GM20431 (cell line): ENCODE data around the gene ITGA5.

Source experiments
- in situ Hi-C: fragments of 300-500 bp; cut with MseI, MboI; formaldehyde crosslinking; loops from one replicate; pipeline ENCODE4 v1.15.0; 2020; ENCODE audit warnings: low sequenced_read_pairs; ENCODE audit not compliant: unreplicated experiment

Gene ITGA5

DNA sequence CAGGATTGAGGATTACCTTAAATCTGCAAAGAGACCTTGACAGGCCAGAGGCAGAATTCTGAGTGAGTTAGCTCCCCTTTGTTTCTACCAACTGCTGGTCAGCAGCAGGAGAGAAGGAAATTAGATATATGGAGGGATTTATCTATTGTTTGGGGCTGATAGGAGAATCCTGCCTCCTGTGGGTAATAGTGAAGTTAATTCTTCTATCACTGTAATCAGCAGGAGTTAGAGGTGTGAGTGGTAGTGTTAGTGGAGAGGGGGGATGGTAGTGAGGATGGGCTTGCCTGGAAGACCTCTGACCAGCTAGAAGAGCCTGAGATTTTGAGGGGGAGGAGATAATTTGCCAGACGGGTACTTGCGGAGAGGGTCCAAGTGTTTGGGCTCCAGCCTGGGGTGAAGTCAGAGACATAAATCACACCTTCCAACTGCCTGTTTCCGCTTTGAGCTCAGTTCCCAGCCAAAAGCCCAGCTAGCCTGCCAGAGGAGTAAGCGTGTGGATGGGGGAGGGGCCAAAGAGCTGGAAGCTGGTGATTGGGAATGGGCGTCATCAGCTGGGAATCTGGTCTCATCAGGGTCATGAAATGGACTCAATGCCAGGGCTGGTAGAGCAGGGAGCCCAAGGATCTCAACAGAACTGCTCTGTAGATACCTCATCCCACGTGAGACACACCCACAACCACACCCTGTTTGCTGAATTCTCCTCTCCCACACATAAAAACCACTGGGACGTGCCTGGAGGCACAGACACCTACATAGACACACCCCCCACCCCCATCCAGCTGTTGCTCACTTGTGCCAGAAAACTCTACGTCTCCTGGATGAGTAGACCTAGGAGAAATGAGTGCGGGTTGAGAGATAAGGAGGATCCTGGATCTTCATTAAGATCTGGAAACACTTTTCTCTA lies 13.1 kb upstream of the ITGA5 start:
- in situ Hi-C loops, result no loop called here

DNA sequence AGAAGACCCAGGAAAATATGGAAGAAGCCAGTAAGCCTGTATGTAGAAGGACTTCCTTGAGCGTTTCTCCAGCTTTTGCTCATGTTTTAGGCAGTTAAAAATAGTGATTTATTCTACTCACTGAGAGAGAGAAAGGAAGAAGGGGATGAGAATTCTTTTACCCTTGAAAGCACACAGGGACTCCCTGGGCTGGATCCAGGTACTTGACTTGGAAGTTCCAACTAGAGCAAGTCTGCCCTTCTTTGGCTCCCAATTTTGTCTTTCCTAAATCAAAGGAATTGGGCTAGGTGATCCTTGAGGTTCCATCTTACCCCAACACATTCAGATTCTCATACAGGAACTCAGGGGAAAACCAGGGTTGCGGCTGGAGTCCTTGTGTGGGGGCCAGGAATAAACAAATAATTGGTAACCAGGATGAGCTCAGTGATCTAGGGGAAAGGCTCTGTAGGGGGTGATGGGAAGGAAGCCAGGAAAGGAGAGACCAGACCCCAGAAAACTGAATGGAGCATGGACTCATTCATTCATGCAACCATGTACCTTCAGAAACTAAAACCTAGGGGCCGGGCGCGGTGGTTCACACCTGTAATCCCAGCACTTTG lies 11.5 kb upstream of the ITGA5 start:
- in situ Hi-C loops, result no loop called here

DNA sequence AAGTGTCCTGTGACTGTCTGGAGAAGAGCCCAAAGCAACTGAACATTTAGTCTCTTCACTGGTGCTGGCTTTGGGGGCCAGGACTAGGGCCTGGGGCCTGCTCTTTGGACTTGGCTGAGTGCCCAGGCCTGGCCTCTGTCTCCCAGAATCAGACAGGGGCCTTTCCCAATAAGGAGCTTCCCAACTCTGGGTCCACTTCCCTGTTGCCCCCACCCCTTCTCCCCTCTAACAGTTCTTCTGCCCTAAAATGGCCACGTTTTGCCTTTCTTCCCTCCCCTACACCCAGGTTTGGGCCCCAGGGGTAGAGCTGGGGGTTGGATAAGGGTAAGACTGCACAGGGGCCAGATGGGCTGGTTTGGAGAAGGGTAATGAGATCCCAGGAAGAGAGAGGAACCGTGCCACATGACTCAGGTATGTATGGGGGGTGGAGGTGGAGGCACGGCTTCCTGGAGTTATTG lies 10.0 kb upstream of the ITGA5 start:
- in situ Hi-C loops, result no loop called here

DNA sequence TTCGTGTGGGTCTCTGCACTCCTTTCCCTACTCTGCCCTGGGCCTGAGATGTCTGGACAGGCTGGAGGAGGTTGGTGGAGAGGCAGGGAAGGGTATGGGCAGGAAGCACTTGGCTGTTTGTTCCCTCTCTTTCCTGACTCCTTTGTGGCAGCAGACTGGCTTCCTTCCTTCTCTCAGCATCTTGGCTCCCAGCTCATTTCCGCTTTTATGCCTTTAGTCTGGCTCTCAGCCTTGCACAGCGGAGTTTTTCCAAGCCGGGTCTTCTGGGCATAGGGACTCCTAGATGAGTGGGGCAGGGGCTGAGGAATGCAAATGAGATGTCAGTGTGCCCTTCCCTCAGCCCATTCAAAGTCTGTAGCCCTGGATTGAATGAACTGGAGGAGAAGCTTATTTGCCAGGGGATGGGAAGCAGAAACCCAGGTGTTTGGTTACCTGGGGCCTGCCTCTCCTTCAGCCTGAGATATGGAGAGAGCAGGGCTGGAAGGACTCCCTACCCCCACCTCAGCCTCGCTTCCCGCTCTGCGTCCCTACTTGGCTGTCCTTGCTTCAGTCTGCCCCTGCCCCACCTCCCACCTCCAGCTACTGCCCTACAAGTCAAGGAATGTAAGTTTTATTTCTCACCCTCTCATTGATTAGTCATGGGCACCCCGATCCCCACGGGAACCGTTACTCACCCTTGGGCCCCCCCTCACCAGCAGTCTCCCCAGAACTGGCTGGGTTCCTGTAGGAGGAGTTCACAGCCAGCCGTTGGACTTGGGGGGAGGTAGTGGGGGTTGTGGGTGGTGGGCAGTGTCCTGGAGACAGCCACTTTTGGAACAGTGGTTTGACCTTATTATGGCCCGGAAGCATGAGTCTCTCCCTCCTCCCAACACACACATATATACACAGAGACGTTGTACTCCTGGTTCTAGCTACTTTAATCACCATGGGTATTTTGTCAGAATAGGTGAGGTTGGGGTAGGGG lies 9.3 kb upstream of the ITGA5 start:
- in situ Hi-C loops, result no loop called here

- in situ Hi-C loops, result no loop called here
Measured at GRCh38 chr12:54427106-54427505, 8.0 kb upstream of the ITGA5 start.

DNA sequence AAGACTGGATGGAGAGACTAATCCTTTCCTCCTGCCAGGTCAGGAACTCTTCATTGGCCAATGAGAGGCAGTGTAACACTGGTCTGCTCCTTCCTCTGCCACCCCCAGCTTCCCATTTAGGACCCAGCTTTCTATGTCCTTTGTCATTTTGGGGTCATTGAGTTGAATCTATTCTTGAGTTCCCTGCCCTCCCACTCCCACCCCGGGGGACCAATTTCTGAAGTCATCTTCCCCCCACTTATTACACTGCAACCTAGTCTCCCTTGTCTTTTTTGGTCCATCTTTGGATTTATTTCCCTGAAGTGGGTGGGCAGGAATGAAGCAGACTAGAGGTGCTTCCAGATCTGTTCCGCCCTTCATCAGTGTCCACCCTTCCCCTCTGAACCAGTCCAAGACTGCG lies 7.6 kb upstream of the ITGA5 start:
- in situ Hi-C loops, result no loop called here

GRCh38 chr12:54425702-54426101 lies 6.6 kb upstream of the ITGA5 start:
- in situ Hi-C loops, result no loop called here

- in situ Hi-C loops, result no loop called here
Measured at GRCh38 chr12:54424224-54424623, 5.2 kb upstream of the ITGA5 start.

GRCh38 chr12:54423816-54424150 lies 4.7 kb upstream of the ITGA5 start:
- in situ Hi-C loops, result no loop called here

- in situ Hi-C loops, result no loop called here
Measured at GRCh38 chr12:54421879-54422250, 2.8 kb upstream of the ITGA5 start.

DNA sequence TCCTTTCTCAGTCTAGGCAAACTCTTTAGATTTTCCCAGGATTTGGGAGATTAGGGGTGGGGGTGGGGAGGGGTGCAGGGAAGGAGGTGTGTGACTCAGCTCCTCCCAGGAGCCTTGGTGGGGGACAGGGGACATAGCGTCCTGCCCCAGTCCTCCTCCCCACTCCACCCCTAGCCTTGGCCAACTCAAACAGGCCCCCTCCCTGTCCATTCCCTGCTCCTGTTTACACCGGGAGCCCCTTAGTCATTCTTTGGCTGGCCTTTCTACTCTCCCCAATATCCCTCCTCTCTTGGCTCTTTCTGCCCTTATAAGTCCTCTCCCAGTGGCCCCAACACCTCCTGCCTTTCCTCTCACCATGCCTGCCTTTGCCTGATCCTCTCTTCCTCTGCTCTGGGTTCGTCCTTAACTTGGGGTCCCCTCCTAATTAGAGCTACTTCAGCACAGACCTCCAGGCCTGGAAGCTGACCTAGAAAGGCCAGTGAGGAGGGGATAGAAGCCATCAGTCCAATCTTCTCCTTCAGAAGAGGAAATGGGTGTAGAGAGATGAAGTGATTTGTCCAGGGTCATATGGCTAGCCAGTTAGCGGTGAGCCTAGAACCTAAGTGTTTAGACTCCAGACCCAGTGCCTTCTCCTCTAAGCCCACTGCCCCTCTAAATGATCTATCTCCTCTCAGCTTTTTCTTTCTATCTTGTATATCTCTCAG lies 2.3 kb upstream of the ITGA5 start:
- in situ Hi-C loops, result no loop called here

DNA sequence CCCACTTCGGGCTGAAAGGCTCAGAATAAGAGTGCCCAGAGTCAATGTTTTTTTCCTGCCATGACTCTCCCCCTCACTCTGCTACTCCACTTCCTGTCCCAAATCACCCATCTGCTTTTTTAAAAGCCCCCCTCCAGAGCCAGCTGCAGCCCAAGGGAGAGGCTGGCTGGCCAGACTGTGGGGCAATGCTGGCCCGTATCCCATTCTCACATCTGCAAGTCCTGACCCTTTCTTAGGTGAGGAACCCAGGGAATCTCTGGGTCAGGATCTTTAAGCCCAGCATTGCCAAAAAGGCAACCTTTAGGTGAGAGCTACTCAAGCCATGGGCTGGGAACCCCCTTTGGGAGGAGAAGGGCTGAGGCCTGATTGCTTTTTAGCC lies 1.7 kb upstream of the ITGA5 start:
- in situ Hi-C loops, result no loop called here

DNA sequence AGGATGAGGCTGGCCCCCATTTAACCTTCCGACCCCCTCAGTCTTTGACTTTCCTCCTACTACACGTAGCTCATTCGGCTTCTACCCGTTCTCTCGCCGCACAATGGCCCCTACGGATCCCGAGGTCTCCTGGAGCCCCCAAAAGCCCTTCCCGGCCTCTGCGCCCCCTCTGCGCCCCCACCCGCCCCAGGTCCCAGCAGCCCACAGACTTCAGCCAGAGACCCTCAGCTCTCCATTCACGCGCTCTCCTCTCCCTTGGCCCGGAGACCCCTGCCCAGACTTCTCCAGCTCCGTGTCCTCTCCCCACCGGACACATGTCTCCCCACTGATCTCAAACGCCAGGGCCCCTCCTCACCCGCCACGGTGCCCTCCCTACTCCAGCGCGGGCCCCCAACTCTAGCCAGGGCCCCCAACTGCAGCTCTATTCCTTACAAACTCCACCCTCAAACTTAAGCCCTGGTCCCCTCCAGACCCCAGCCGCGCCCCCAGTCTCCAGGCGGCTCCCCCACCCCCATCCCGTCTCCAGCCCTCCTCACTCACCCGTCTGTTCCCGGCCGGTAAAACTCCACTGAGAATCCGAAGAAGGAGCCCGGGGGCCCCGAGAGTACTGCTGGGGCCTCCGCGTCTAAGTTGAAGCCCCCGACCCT lies 502 bp downstream of the ITGA5 start:
- in situ Hi-C loops, result no loop called here

- in situ Hi-C loops, result no loop called here
Measured at GRCh38 chr12:54417712-54418440, 1.2 kb downstream of the ITGA5 start.

DNA sequence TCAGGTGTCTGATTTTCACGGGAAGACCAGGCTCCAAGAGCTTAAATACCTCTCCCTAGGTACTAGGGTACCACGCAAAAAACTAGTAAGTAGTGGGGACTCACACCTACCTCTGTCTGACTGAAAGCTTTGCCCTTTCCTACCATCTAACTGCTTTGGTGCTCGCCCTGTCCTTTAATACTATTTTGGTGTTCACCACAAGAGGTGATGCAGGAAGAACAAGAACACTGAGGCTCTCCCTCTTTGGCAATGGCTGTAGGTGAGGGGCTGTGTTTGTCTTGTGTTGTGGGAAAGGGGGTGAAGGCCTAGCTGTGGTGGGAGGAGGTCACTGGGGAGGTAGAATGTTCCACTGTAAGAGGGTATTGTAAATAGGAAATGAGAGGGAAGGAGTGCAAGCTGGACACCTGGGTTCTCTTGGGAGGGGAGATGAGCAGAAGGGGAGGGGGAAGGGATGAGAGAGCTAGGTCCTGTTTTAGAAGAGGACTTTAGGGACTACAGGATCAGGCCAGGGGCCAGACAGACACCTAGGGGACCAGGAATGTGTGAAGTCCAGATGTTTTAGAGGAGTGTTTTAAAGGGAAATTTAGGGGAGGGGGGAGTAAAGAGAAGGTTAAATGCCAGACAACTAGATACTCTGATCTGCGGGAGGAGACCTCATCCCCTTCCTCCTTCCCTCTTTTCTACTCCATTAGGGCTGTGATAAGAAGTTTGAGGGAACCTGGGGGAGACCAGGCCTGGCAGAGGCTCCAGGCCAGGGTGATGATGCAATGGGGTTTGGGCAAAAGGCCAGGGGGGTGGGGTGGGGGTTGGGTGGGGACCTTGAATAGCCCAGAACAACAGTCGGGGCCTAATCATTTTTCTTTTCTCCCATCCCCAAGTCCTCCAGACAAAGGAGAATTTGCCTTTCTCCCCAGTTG lies 2.1 kb downstream of the ITGA5 start:
- in situ Hi-C loops, result no loop called here

GRCh38 chr12:54415221-54415929 lies 3.7 kb downstream of the ITGA5 start:
- in situ Hi-C loops, result no loop called here
